ENCODE measurements around the gene GALNT1. TPM values are rescaled to one million over a fixed set of nuclear protein-coding genes. Genes with fewer than 3 reads are reported as not detected.

GALNT1 gene
- total and polyA plus RNA-seq, 2 of the 4 experiments (the other 2 are of a cell fraction), result 24.9 to 43.9 TPM

- DNase-seq (peak; percentile 53), ATAC-seq (ENCODE audit: low read depth) (peak; percentile 87)
- Histone ChIP-seq H4K20me1 (ENCODE audit: insufficient read depth, low read length) (no peaks in the 10 kb centered on the region), H3K9me3 (ENCODE audit: control insufficient read depth, insufficient read depth, low read length) (no peaks in the 10 kb centered on the region), H3K56ac (ENCODE audit: extremely low read depth, insufficient read depth, low read length) (no peak overlapping the region), H3K18ac (ENCODE audit: low read depth, low read length) (no peak overlapping the region), H3K4me1 (ENCODE audit: control insufficient read depth, insufficient read depth, low read length) (no peaks in the 10 kb centered on the region), H4K91ac (ENCODE audit: insufficient read depth, low read depth, low read length) (no peak overlapping the region), H3K27ac (ENCODE audit: insufficient read depth, low read length) (no peak overlapping the region), H3K23ac (ENCODE audit: low read depth, low read length) (no peak overlapping the region), H3K4ac (ENCODE audit: low read depth, low read length) (no peak overlapping the region), H2BK20ac (ENCODE audit: low read depth, low read length) (no peak overlapping the region), H2AFZ (replicated peaks; ENCODE audit: low read length, poor library complexity) (no peak overlapping the region), H3K9ac (ENCODE audit: low read depth, low read length) (no peak overlapping the region), H4K5ac (ENCODE audit: low read depth, low read length) (no peak overlapping the region), H3K79me1 (ENCODE audit: low read depth in 1 of 2, low read length in 2 of 2) (no peaks in the 10 kb centered on the region), H2AK9ac (replicated peaks; ENCODE audit: low read depth, low read length, poor library complexity) (no peak overlapping the region), H3K14ac (replicated peaks; ENCODE audit: low read depth, low read length) (no peak overlapping the region), H2BK120ac (ENCODE audit: low read depth, low read length) (no peak overlapping the region), H2BK15ac (ENCODE audit: low read depth, low read length) (no peak overlapping the region), H3K4me2 (ENCODE audit: low read depth, low read length) (no peak overlapping the region), H3K36me3 (ENCODE audit: control insufficient read depth, insufficient read depth, low read length) (no peaks in the 10 kb centered on the region), H4K8ac (ENCODE audit: low read depth in 2 of 2, low read length in 2 of 2) (no peak overlapping the region), H2BK5ac (ENCODE audit: low read depth, low read length, poor library complexity, severe bottlenecking) (no peak overlapping the region), H3K9me1 (ENCODE audit: insufficient read depth, low read length) (peaks cover 3% of the 10 kb centered on the region; the same call in 1 of the 2 replicates), H3K4me3 (ENCODE audit: insufficient read depth, low read depth, low read length) (no peak overlapping the region), H2AK5ac (ENCODE audit: low read depth, low read length) (no peak overlapping the region), H3K27me3 (ENCODE audit: control insufficient read depth, insufficient read depth, low read length) (peaks cover 2% of the 10 kb centered on the region; the same call in 1 of the 2 replicates)
- ChIA-PET CTCF (no interaction called here), POLR2A (ENCODE audit: unreplicated experiment) (no interaction called here)
- intact Hi-C loops (cut with micrococcal nuclease) (no loop called here), in situ Hi-C loops (cut with MboI; ENCODE audit: low sequenced_read_pairs) (no loop called here), dilution Hi-C loops (cut with HindIII; ENCODE audit: low sequenced_read_pairs, unreplicated experiment) (no loop called here)
- TF ChIP-seq RAD21 (IDR thresholded peaks at IDR 0.05; ENCODE audit: low read length) (no peak), NFE2L2 (IDR thresholded peaks at IDR 0.05; ENCODE audit: low read depth, low read length) (0 out of 2 replicates have a peak, but pooled peaks have one; percentile 32), ELK1 (IDR thresholded peaks at IDR 0.05; ENCODE audit: borderline replicate concordance, low read depth, low read length) (no peak), RCOR1 (IDR thresholded peaks at IDR 0.05; ENCODE audit: insufficient replicate concordance, low read length) (no peak), CHD1 (IDR thresholded peaks at IDR 0.05; ENCODE audit: low read depth, low read length) (no peak)
- BruUV-seq (replicated peaks), result no TSS peak
- WGBS, 2 experiments (ENCODE audit: extremely low coverage in 2 of 2, insufficient read length in 1 of 2), result no CpG with 5 or more reads among the region's 1 CpG
These were observed 151.1 kb downstream of the GALNT1 start for GRCh38 chr18:35732636-35733035.
